ENCODE data around the gene UPP1. TPM values are rescaled to one million over a fixed set of nuclear protein-coding genes. Genes with fewer than 3 reads are reported as not detected.

Gene UPP1
- polyA plus RNA-seq, 2 of the 4 experiments (the other 2 are of a cell fraction), result 32.2 to 55.7 TPM

GRCh38 chr7:48102530-48102929, 13.5 kb downstream of the UPP1 start:
- ChIA-PET CTCF (interaction anchor here (0.7 to 11.1 kb wide), 6 partner anchors 8 to 157 kb away, joined by 3 to 177 read pairs (median 11); partner anchors contain the start of genes C7orf57 and UPP1), POLR2A (interaction anchor here (1.5 kb wide), 1 partner anchor 14 kb away, joined by 3 read pairs; no protein-coding TSS in a partner anchor)
- no peak for FAIRE-seq
- Histone ChIP-seq H3K4me3 (no peak overlapping the region), H3K9me3 (no peaks in the 10 kb centered on the region), H3K4me1 (no peaks in the 10 kb centered on the region), H3K27ac (no peak overlapping the region), H3K4me2 (no peak overlapping the region)
- no peak for ATAC-seq
- no peak for DNase-seq (ENCODE audit: low read depth in 1 of 2, low spot score in 1 of 2)
- WGBS (ENCODE audit: missing lambda C conversion rate), result 94% methylated on average over 4 of the region's 4 CpGs
- TF ChIP-seq RFX5 (IDR thresholded peaks at IDR 0.05) (no peak), PBX3 (IDR thresholded peaks at IDR 0.05) (no peak), ZC3H11A (IDR thresholded peaks at IDR 0.05) (no peak), MAX (IDR thresholded peaks at IDR 0.05) (no peak), EHMT2 (IDR thresholded peaks at IDR 0.05; ENCODE audit: low read depth) (no peak), FOXS1 (CRISPR knock-in tag; IDR thresholded peaks at IDR 0.05) (no peak), SREBF2 (IDR thresholded peaks at IDR 0.05) (no peak), CEBPB (IDR thresholded peaks at IDR 0.05) (no peak), HOXB13 (CRISPR knock-in tag; IDR thresholded peaks at IDR 0.05; ENCODE audit: low read depth) (no peak), CBX8 (IDR thresholded peaks at IDR 0.05) (no peak), TFCP2L1 (CRISPR knock-in tag; IDR thresholded peaks at IDR 0.05) (no peak), ATOH8 (CRISPR knock-in tag; IDR thresholded peaks at IDR 0.05; ENCODE audit: low read depth) (no peak), CTCF (IDR thresholded peaks at IDR 0.05) (no peak), KDM1A (IDR thresholded peaks at IDR 0.05; ENCODE audit: low read depth) (no peak), ZFP36 (IDR thresholded peaks at IDR 0.05; ENCODE audit: borderline replicate concordance, partially characterized antibody) (no peak), FOSB (CRISPR knock-in tag; IDR thresholded peaks at IDR 0.05) (no peak), NPAS2 (CRISPR knock-in tag; IDR thresholded peaks at IDR 0.05; ENCODE audit: borderline replicate concordance) (no peak)
- TF ChIP-seq, protein P1, sequence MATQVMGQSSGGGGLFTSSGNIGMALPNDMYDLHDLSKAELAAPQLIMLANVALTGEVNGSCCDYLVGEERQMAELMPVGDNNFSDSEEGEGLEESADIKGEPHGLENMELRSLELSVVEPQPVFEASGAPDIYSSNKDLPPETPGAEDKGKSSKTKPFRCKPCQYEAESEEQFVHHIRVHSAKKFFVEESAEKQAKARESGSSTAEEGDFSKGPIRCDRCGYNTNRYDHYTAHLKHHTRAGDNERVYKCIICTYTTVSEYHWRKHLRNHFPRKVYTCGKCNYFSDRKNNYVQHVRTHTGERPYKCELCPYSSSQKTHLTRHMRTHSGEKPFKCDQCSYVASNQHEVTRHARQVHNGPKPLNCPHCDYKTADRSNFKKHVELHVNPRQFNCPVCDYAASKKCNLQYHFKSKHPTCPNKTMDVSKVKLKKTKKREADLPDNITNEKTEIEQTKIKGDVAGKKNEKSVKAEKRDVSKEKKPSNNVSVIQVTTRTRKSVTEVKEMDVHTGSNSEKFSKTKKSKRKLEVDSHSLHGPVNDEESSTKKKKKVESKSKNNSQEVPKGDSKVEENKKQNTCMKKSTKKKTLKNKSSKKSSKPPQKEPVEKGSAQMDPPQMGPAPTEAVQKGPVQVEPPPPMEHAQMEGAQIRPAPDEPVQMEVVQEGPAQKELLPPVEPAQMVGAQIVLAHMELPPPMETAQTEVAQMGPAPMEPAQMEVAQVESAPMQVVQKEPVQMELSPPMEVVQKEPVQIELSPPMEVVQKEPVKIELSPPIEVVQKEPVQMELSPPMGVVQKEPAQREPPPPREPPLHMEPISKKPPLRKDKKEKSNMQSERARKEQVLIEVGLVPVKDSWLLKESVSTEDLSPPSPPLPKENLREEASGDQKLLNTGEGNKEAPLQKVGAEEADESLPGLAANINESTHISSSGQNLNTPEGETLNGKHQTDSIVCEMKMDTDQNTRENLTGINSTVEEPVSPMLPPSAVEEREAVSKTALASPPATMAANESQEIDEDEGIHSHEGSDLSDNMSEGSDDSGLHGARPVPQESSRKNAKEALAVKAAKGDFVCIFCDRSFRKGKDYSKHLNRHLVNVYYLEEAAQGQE (IDR thresholded peaks at IDR 0.05), result no peak

DNA sequence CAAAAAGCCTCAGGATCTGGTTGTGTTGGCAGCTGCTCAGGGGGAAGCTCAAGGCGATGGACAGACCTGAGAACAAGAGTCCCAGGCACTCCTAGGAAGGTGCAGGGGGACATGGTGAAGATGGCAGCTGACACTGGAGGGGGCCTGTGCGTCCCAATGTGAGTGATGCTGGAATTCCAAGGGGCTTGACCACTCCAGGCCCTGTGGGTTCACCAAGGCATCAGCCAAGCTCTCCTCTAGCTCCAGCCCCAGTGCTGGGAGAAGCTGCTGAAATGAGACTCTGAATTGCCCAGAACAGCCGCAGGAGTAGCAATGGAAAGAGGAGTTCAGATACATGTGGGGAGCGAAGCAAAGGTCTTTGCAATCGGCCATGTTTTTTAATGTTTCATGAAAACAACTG, 16.0 kb downstream of the UPP1 start:
- H3K9me3 ChIP-seq, result no peaks in the 10 kb centered on the region
- H3K27ac ChIP-seq, result no peak overlapping the region
- DNase-seq (ENCODE audit: low read depth in 1 of 2, low spot score in 1 of 2) (no peak), ATAC-seq (no peak), FAIRE-seq (no peak)
- ChIA-PET POLR2A (no interaction called here), CTCF (interaction anchor here (0.8 to 11.1 kb wide), 4 partner anchors 16 to 160 kb away, joined by 3 to 177 read pairs (median 88); partner anchors contain the start of gene UPP1)
- H3K4me1 ChIP-seq, result no peaks in the 10 kb centered on the region
- WGBS (ENCODE audit: missing lambda C conversion rate), result 90% methylated on average over 5 of the region's 5 CpGs
- TF ChIP-seq RAD21 (conservative IDR thresholded peaks at IDR 0.05 in 1 of 2, IDR thresholded peaks at IDR 0.05 in 1 of 2), result no peak
- no peak for TF ChIP-seq RNF2 (IDR thresholded peaks at IDR 0.05; ENCODE audit: borderline replicate concordance, low read depth)
- TF ChIP-seq TP53 (CRISPR knock-in tag; IDR thresholded peaks at IDR 0.05), result no peak
- H3K4me2 ChIP-seq, result no peak overlapping the region
- no peak overlapping the region for H3K4me3 ChIP-seq

Data from A549 (cell line).